ENCODE measurements around the gene IFNG.
"Not testable (repeated sequence)": the region's sequence is repeated elsewhere in the genome, so short reads cannot be mapped to it uniquely, and the experiment has no call there.

DNA sequence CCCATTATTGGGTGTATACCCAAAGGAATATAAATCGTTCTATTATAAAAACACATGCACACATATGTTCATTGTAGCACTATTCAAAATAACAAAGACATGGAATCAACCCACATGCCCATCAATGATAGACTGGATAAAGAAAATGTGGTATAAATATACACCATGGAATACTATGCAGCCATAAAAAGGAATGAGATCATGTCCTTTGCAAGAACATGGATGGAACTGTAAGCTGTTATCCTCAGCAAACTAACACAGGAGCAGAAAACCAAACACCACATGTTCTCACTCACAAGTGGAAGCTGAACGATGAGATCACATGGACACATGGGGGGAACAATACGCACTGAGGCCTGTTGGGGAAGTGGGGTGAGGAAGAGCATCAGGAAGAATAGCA, 15.2 kb upstream of the IFNG start:
- TF ChIP-seq, protein P1, sequence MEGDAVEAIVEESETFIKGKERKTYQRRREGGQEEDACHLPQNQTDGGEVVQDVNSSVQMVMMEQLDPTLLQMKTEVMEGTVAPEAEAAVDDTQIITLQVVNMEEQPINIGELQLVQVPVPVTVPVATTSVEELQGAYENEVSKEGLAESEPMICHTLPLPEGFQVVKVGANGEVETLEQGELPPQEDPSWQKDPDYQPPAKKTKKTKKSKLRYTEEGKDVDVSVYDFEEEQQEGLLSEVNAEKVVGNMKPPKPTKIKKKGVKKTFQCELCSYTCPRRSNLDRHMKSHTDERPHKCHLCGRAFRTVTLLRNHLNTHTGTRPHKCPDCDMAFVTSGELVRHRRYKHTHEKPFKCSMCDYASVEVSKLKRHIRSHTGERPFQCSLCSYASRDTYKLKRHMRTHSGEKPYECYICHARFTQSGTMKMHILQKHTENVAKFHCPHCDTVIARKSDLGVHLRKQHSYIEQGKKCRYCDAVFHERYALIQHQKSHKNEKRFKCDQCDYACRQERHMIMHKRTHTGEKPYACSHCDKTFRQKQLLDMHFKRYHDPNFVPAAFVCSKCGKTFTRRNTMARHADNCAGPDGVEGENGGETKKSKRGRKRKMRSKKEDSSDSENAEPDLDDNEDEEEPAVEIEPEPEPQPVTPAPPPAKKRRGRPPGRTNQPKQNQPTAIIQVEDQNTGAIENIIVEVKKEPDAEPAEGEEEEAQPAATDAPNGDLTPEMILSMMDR (IDR thresholded peaks at IDR 0.05) = not testable (repeated sequence)
- not testable (repeated sequence) for TF ChIP-seq POLR2A (IDR thresholded peaks at IDR 0.05)

Data from breast epithelium (tissue), 3 donors.